ENCODE results near the gene ENTPD3. TPM values are rescaled to one million over a fixed set of nuclear protein-coding genes. Genes with fewer than 3 reads are reported as not detected.

The ENTPD3 gene
- total and polyA plus RNA-seq, 12 donors, result 0.15 to 0.77 (median 0.40) TPM; not detected in 1

DNA sequence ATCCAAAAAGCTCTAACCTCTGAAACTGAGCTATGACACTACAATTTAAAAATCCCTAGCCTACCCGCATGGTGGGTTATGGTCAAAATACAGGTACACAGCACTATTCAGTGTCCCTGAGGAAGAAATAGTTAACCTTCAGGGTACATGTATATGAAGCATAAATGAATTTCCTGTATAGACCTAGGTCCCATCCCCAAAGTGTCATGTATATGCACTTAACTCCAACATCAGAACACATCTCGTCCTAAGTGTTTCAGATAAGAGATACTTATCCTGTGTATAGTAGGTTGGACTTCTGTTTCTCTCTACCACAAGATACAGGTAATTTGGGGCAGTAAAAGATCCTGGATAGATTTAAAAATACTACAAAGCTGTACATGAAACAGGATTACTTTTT lies 76.6 kb downstream of the ENTPD3 start:
- Histone ChIP-seq H3K4me1 (peaks cover 0 to 28% (median 7%) of the 10 kb centered on the region in 9 donors), H3K27me3 (no peaks in the 10 kb centered on the region), H3K36me3 (peaks cover 0 to 81% (median 55%) of the 10 kb centered on the region in 9 donors), H3K9me3 (no peaks in the 10 kb centered on the region), H3K27ac (no peak overlapping the region), H3K4me3 (no peak overlapping the region)
- TF ChIP-seq, protein P1, sequence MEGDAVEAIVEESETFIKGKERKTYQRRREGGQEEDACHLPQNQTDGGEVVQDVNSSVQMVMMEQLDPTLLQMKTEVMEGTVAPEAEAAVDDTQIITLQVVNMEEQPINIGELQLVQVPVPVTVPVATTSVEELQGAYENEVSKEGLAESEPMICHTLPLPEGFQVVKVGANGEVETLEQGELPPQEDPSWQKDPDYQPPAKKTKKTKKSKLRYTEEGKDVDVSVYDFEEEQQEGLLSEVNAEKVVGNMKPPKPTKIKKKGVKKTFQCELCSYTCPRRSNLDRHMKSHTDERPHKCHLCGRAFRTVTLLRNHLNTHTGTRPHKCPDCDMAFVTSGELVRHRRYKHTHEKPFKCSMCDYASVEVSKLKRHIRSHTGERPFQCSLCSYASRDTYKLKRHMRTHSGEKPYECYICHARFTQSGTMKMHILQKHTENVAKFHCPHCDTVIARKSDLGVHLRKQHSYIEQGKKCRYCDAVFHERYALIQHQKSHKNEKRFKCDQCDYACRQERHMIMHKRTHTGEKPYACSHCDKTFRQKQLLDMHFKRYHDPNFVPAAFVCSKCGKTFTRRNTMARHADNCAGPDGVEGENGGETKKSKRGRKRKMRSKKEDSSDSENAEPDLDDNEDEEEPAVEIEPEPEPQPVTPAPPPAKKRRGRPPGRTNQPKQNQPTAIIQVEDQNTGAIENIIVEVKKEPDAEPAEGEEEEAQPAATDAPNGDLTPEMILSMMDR (IDR thresholded peaks at IDR 0.05), result no peak
- intact Hi-C loops (cut with DNase I), result no loop called here
- WGBS, 2 donors, result 86 to 90% methylated on average over 2 of the region's 2 CpGs
- DNase-seq, result no peak
- no peak for ATAC-seq

DNA sequence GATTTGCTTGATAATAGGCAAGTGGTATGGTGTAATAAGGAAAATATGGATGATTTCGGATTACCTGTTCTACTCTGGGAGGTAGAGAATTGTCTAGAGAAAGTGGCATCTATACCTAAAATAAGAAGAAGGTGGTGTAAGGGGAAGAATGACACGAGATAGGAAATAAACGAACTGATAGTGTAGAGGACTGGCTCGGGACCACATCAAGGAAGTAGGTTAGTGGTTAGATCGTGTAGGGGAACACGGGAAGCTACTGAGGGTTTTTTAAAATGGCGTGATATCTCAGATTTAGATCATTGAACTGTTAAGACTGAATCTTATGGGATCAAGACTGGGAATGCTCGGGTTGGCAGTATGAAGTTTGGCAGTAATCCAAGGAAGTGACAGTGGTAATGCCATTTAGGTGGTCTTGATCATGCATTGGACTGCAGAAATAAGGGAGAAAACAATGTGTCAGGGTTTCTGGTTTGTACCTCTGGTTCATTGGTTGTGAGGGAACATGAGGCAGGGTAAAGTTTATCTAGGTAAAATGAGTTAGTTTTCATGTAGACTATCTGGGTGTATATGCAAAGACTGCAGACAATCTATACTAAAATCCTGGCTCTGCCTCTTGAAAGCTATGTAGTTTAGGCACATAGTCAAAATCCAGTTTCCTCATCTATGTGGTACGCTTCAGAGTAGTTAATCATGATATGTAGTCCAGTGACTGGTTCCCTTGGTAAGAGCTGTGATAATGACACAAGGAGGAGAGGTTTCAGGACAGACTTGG lies 77.5 kb downstream of the ENTPD3 start:
- intact Hi-C loops (cut with DNase I), result no loop called here
- no peak for ATAC-seq
- 70 to 74% methylated on average over 9 of the region's 9 CpGs for WGBS, 2 donors
- H3K27me3 ChIP-seq, result no peaks in the 10 kb centered on the region
- no peaks in the 10 kb centered on the region for H3K9me3 ChIP-seq
- H3K36me3 ChIP-seq, result peaks cover 0 to 72% (median 45%) of the 10 kb centered on the region in 9 donors
- TF ChIP-seq, protein P1 (IDR thresholded peaks at IDR 0.05), result no peak
- H3K4me3 ChIP-seq, result no peak overlapping the region
- DNase-seq, result no peak
- peaks cover 0 to 19% (median 0%) of the 10 kb centered on the region in 9 donors for H3K4me1 ChIP-seq
- no peak overlapping the region for H3K27ac ChIP-seq

DNA sequence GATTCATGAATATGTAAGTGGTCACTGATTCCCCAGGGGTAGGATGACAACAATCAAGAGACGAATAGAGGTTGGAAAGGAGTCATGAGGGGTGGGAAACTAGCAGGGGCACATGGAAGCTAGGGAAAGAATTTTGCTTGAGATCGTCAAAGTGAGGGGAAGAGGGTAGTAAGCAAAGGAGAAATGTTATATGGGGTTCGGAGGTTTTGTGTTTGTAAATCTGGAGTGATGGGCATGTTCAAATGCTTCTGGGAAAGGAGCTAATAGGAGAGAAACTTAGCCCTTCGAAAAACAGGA lies 78.1 kb downstream of the ENTPD3 start:
- WGBS, 2 donors, result 75 to 77% methylated on average over 4 of the region's 4 CpGs

DNA sequence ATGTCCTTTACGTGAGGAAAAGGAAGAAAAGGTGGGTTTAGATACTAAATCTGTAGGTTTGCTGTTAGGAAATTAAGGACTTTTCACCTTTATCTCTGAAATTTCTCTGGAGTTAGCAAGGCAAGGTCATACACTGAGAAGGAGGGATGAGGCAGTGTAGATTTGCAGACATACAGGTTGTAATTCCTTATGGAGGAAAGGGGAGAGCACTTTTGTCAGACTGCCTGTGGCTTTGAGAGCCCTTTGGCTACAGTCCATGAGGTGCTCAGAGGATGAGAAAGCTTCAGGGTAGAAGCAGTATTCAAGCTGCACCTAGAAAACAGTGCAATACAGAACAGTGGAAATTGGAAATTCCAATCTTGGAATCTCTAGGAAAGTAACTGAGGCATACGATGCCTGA lies 78.5 kb downstream of the ENTPD3 start:
- H3K36me3 ChIP-seq, result peaks cover 0 to 63% (median 45%) of the 10 kb centered on the region in 9 donors
- H3K27ac ChIP-seq, result no peak overlapping the region
- ATAC-seq (no peak), DNase-seq (no peak)
- intact Hi-C loops (cut with DNase I), result no loop called here
- TF ChIP-seq, protein P1 (IDR thresholded peaks at IDR 0.05), result no peak
- 89 to 90% methylated on average over 2 of the region's 2 CpGs for WGBS, 2 donors
- no peaks in the 10 kb centered on the region for H3K9me3 ChIP-seq
- H3K27me3 ChIP-seq, result no peaks in the 10 kb centered on the region
- H3K4me1 ChIP-seq, result peaks cover 0 to 11% (median 0%) of the 10 kb centered on the region in 9 donors
- H3K4me3 ChIP-seq, result no peak overlapping the region

More for the DNA sequence above, 78.1 kb downstream of the ENTPD3 start:
- Histone ChIP-seq H3K9me3 (no peaks in the 10 kb centered on the region), H3K36me3 (peaks cover 0 to 66% (median 45%) of the 10 kb centered on the region in 9 donors), H3K4me1 (peaks cover 0 to 14% (median 0%) of the 10 kb centered on the region in 9 donors), H3K4me3 (no peak overlapping the region), H3K27ac (no peak overlapping the region), H3K27me3 (no peaks in the 10 kb centered on the region)
- DNase-seq (no peak), ATAC-seq (no peak)
- TF ChIP-seq, protein P1 (IDR thresholded peaks at IDR 0.05), result no peak
- intact Hi-C loops (cut with DNase I), result no loop called here
